ENCODE results near the gene GP2. TPM values are rescaled to one million over a fixed set of nuclear protein-coding genes. Genes with fewer than 3 reads are reported as not detected.
"Not testable (repeated sequence)": the region's sequence is repeated elsewhere in the genome, so short reads cannot be mapped to it uniquely, and the experiment has no call there.

GP2 gene
- total RNA-seq, 2 donors from 2014 or later: not detected

GRCh38 chr16:20344611-20345010, 17.3 kb upstream of the GP2 start:
- H3K27ac Mint-ChIP-seq: no peak overlapping the region

GRCh38 chr16:20339744-20340143, 12.4 kb upstream of the GP2 start:
- no peaks in the 10 kb centered on the region for H3K4me1 Mint-ChIP-seq (ENCODE audit: low read depth)
- no peak for DNase-seq
- ATAC-seq (replicated peaks in 1 of 2): no peak
- H3K4me3 Mint-ChIP-seq: no peak overlapping the region
- no peak overlapping the region for H3K27ac Mint-ChIP-seq
- no peaks in the 10 kb centered on the region for H3K27me3 Mint-ChIP-seq (ENCODE audit: low read depth)
- no peaks in the 10 kb centered on the region for H3K9me3 Mint-ChIP-seq
- no peaks in the 10 kb centered on the region for H3K36me3 Mint-ChIP-seq (ENCODE audit: insufficient read depth in 2 of 2)

More at GRCh38 chr16:20344611-20345010, 17.3 kb upstream of the GP2 start:
- Mint-ChIP-seq H3K9me3 (no peaks in the 10 kb centered on the region), H3K36me3 (ENCODE audit: insufficient read depth in 2 of 2) (no peaks in the 10 kb centered on the region), H3K27me3 (ENCODE audit: low read depth) (no peaks in the 10 kb centered on the region), H3K4me1 (ENCODE audit: low read depth) (no peaks in the 10 kb centered on the region), H3K4me3 (no peak overlapping the region)
- ATAC-seq (replicated peaks in 1 of 2): no peak
- no peak for DNase-seq

- DNase-seq (no peak), ATAC-seq (replicated peaks in 1 of 2) (no peak)
- H3K36me3 Mint-ChIP-seq (ENCODE audit: insufficient read depth in 2 of 2): no peaks in the 10 kb centered on the region
Measured at GRCh38 chr16:20336955-20337354, 9.6 kb upstream of the GP2 start.

GRCh38 chr16:20334396-20334795, 7.1 kb upstream of the GP2 start:
- Mint-ChIP-seq H3K36me3 (ENCODE audit: insufficient read depth in 2 of 2) (no peaks in the 10 kb centered on the region), H3K27ac (no peak overlapping the region), H3K27me3 (ENCODE audit: low read depth) (no peaks in the 10 kb centered on the region), H3K9me3 (peaks cover 0 to 1% of the 10 kb centered on the region in 2 donors), H3K4me1 (ENCODE audit: low read depth) (no peaks in the 10 kb centered on the region), H3K4me3 (no peak overlapping the region)
- DNase-seq (no peak), ATAC-seq (replicated peaks in 1 of 2) (no peak)

More at GRCh38 chr16:20336955-20337354, 9.6 kb upstream of the GP2 start:
- no peaks in the 10 kb centered on the region for H3K4me1 Mint-ChIP-seq (ENCODE audit: low read depth)
- H3K27me3 Mint-ChIP-seq (ENCODE audit: low read depth): no peaks in the 10 kb centered on the region
- H3K4me3 Mint-ChIP-seq: no peak overlapping the region
- no peaks in the 10 kb centered on the region for H3K9me3 Mint-ChIP-seq
- no peak overlapping the region for H3K27ac Mint-ChIP-seq

GRCh38 chr16:20333120-20333519, 5.8 kb upstream of the GP2 start:
- H3K36me3 Mint-ChIP-seq (ENCODE audit: insufficient read depth in 2 of 2): no peaks in the 10 kb centered on the region
- peaks cover 0 to 1% of the 10 kb centered on the region in 2 donors for H3K9me3 Mint-ChIP-seq
- no peak overlapping the region for H3K27ac Mint-ChIP-seq
- H3K4me1 Mint-ChIP-seq (ENCODE audit: low read depth): no peaks in the 10 kb centered on the region
- H3K27me3 Mint-ChIP-seq (ENCODE audit: low read depth): no peaks in the 10 kb centered on the region
- ATAC-seq (replicated peaks in 1 of 2) (no peak), DNase-seq (no peak)
- H3K4me3 Mint-ChIP-seq: no peak overlapping the region

GRCh38 chr16:20332411-20332810, 5.1 kb upstream of the GP2 start:
- no peaks in the 10 kb centered on the region for H3K27me3 Mint-ChIP-seq (ENCODE audit: low read depth)
- no peak overlapping the region for H3K27ac Mint-ChIP-seq

GRCh38 chr16:20331635-20332034, 4.3 kb upstream of the GP2 start:
- H3K9me3 Mint-ChIP-seq: peaks cover 0 to 1% of the 10 kb centered on the region in 2 donors
- no peaks in the 10 kb centered on the region for H3K27me3 Mint-ChIP-seq (ENCODE audit: low read depth)
- ATAC-seq (replicated peaks in 1 of 2) (no peak), DNase-seq (no peak)
- H3K27ac Mint-ChIP-seq: no peak overlapping the region
- no peaks in the 10 kb centered on the region for H3K4me1 Mint-ChIP-seq (ENCODE audit: low read depth)
- no peaks in the 10 kb centered on the region for H3K36me3 Mint-ChIP-seq (ENCODE audit: insufficient read depth in 2 of 2)
- H3K4me3 Mint-ChIP-seq: no peak overlapping the region

More at GRCh38 chr16:20332411-20332810, 5.1 kb upstream of the GP2 start:
- DNase-seq (no peak), ATAC-seq (replicated peaks in 1 of 2) (no peak)
- Mint-ChIP-seq H3K4me1 (ENCODE audit: low read depth) (no peaks in the 10 kb centered on the region), H3K9me3 (peaks cover 0 to 1% of the 10 kb centered on the region in 2 donors), H3K36me3 (ENCODE audit: insufficient read depth in 2 of 2) (no peaks in the 10 kb centered on the region), H3K4me3 (no peak overlapping the region)

- Mint-ChIP-seq H3K9me3 (peaks cover 0 to 1% of the 10 kb centered on the region in 2 donors), H3K4me3 (no peak overlapping the region), H3K27ac (no peak overlapping the region), H3K27me3 (ENCODE audit: low read depth) (no peaks in the 10 kb centered on the region), H3K4me1 (ENCODE audit: low read depth) (no peaks in the 10 kb centered on the region), H3K36me3 (ENCODE audit: insufficient read depth in 2 of 2) (no peaks in the 10 kb centered on the region)
- ATAC-seq (replicated peaks in 1 of 2): no peak
- no peak for DNase-seq
Measured at GRCh38 chr16:20329392-20330138, 2.3 kb upstream of the GP2 start.

- H3K9me3 Mint-ChIP-seq: peaks cover 0 to 1% of the 10 kb centered on the region in 2 donors
- no peak for ATAC-seq (replicated peaks in 1 of 2)
- H3K36me3 Mint-ChIP-seq (ENCODE audit: insufficient read depth in 2 of 2): no peaks in the 10 kb centered on the region
- H3K4me3 Mint-ChIP-seq: no peak overlapping the region
- H3K27me3 Mint-ChIP-seq (ENCODE audit: low read depth): no peaks in the 10 kb centered on the region
- H3K4me1 Mint-ChIP-seq (ENCODE audit: low read depth): no peaks in the 10 kb centered on the region
- DNase-seq: no peak
- no peak overlapping the region for H3K27ac Mint-ChIP-seq
Measured at GRCh38 chr16:20326321-20326720, 992 bp downstream of the GP2 start.

- no peaks in the 10 kb centered on the region for H3K27me3 Mint-ChIP-seq (ENCODE audit: low read depth)
- ATAC-seq (replicated peaks in 1 of 2) (no peak), DNase-seq (no peak)
- H3K4me1 Mint-ChIP-seq (ENCODE audit: low read depth): no peaks in the 10 kb centered on the region
- H3K27ac Mint-ChIP-seq: no peak overlapping the region
- no peaks in the 10 kb centered on the region for H3K36me3 Mint-ChIP-seq (ENCODE audit: insufficient read depth in 2 of 2)
- H3K4me3 Mint-ChIP-seq: no peak overlapping the region
- H3K9me3 Mint-ChIP-seq: peaks cover 0 to 1% of the 10 kb centered on the region in 2 donors
Measured at GRCh38 chr16:20325005-20325404, 2.3 kb downstream of the GP2 start.

- DNase-seq (no peak), ATAC-seq (replicated peaks in 1 of 2) (no peak)
- no peaks in the 10 kb centered on the region for H3K36me3 Mint-ChIP-seq (ENCODE audit: insufficient read depth in 2 of 2)
- H3K4me3 Mint-ChIP-seq: no peak overlapping the region
- H3K27me3 Mint-ChIP-seq (ENCODE audit: low read depth): no peaks in the 10 kb centered on the region
- H3K9me3 Mint-ChIP-seq: no peaks in the 10 kb centered on the region
- no peak overlapping the region for H3K27ac Mint-ChIP-seq
- no peaks in the 10 kb centered on the region for H3K4me1 Mint-ChIP-seq (ENCODE audit: low read depth)
Measured at GRCh38 chr16:20323591-20324117, 3.7 kb downstream of the GP2 start.

- Mint-ChIP-seq H3K27me3 (ENCODE audit: low read depth) (no peaks in the 10 kb centered on the region), H3K27ac (no peak overlapping the region), H3K4me1 (ENCODE audit: low read depth) (no peaks in the 10 kb centered on the region), H3K4me3 (no peak overlapping the region), H3K9me3 (no peaks in the 10 kb centered on the region), H3K36me3 (ENCODE audit: insufficient read depth in 2 of 2) (no peaks in the 10 kb centered on the region)
- DNase-seq: no peak
- ATAC-seq (replicated peaks in 1 of 2): no peak
Measured at GRCh38 chr16:20322696-20323095, 4.6 kb downstream of the GP2 start.

GRCh38 chr16:20321671-20322070, 5.6 kb downstream of the GP2 start:
- Mint-ChIP-seq H3K9me3 (no peaks in the 10 kb centered on the region), H3K27ac (no peak overlapping the region), H3K4me3 (no peak overlapping the region), H3K36me3 (ENCODE audit: insufficient read depth in 2 of 2) (no peaks in the 10 kb centered on the region), H3K4me1 (ENCODE audit: low read depth) (no peaks in the 10 kb centered on the region), H3K27me3 (ENCODE audit: low read depth) (no peaks in the 10 kb centered on the region)
- DNase-seq (no peak), ATAC-seq (replicated peaks in 1 of 2) (no peak)

GRCh38 chr16:20321051-20321450, 6.3 kb downstream of the GP2 start:
- H3K27me3 Mint-ChIP-seq (ENCODE audit: low read depth); ATAC-seq (replicated peaks in 1 of 2); H3K36me3 Mint-ChIP-seq (ENCODE audit: insufficient read depth in 2 of 2); H3K4me3 Mint-ChIP-seq; H3K4me1 Mint-ChIP-seq (ENCODE audit: low read depth); DNase-seq; H3K9me3 Mint-ChIP-seq; H3K27ac Mint-ChIP-seq: not testable (repeated sequence)
